ENCODE measurements around the gene ELAVL2.

DNA sequence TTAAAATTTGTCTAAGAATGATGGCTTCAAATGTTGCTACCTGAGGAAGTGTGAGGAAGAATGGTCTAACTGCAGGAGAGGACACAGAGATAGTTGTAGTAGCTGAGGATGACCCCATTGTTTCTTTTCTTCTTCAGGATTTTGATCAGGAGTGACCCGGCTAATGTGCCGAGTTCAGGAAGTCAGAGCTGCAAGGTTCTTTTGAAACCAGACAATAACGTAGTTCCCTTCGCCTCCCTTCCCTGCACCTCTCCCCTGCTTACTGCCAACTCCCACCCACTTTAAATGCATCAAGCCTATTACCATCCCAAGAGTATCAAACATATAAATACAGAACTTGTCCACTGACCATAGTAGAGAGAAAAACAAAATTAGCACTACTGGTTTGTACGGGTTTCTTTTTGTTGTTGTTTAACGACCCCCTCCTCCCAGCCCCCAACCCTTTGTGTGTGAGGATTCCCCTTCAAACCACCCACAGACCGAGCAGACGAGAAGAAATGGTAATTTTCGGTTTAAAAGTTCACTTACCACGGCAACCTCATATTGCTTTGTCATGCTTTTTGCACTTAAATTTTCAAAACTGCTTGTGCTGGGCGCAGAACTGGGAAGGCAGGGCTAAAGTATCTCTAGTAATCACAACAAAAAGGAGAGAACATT, 23.5 kb upstream of the ELAVL2 start:
- TF ChIP-seq, protein P1, sequence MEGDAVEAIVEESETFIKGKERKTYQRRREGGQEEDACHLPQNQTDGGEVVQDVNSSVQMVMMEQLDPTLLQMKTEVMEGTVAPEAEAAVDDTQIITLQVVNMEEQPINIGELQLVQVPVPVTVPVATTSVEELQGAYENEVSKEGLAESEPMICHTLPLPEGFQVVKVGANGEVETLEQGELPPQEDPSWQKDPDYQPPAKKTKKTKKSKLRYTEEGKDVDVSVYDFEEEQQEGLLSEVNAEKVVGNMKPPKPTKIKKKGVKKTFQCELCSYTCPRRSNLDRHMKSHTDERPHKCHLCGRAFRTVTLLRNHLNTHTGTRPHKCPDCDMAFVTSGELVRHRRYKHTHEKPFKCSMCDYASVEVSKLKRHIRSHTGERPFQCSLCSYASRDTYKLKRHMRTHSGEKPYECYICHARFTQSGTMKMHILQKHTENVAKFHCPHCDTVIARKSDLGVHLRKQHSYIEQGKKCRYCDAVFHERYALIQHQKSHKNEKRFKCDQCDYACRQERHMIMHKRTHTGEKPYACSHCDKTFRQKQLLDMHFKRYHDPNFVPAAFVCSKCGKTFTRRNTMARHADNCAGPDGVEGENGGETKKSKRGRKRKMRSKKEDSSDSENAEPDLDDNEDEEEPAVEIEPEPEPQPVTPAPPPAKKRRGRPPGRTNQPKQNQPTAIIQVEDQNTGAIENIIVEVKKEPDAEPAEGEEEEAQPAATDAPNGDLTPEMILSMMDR (IDR thresholded peaks at IDR 0.05; ENCODE audit: insufficient read depth, low read length) = no peak
- TF ChIP-seq, protein P2, sequence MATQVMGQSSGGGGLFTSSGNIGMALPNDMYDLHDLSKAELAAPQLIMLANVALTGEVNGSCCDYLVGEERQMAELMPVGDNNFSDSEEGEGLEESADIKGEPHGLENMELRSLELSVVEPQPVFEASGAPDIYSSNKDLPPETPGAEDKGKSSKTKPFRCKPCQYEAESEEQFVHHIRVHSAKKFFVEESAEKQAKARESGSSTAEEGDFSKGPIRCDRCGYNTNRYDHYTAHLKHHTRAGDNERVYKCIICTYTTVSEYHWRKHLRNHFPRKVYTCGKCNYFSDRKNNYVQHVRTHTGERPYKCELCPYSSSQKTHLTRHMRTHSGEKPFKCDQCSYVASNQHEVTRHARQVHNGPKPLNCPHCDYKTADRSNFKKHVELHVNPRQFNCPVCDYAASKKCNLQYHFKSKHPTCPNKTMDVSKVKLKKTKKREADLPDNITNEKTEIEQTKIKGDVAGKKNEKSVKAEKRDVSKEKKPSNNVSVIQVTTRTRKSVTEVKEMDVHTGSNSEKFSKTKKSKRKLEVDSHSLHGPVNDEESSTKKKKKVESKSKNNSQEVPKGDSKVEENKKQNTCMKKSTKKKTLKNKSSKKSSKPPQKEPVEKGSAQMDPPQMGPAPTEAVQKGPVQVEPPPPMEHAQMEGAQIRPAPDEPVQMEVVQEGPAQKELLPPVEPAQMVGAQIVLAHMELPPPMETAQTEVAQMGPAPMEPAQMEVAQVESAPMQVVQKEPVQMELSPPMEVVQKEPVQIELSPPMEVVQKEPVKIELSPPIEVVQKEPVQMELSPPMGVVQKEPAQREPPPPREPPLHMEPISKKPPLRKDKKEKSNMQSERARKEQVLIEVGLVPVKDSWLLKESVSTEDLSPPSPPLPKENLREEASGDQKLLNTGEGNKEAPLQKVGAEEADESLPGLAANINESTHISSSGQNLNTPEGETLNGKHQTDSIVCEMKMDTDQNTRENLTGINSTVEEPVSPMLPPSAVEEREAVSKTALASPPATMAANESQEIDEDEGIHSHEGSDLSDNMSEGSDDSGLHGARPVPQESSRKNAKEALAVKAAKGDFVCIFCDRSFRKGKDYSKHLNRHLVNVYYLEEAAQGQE (IDR thresholded peaks at IDR 0.05; ENCODE audit: insufficient replicate concordance, low read depth) = no peak
- TF ChIP-seq POLR2AphosphoS5 (IDR thresholded peaks at IDR 0.05; ENCODE audit: low read depth) (no peak), GABPA (IDR thresholded peaks at IDR 0.05; ENCODE audit: low read depth) (no peak)

All from HL-60 (cell line).